Measurements from ENCODE around the gene DYRK3. TPM values are rescaled to one million over a fixed set of nuclear protein-coding genes. Genes with fewer than 3 reads are reported as not detected.

Gene DYRK3
- total and polyA plus RNA-seq, 8 donors = 1.2 to 21.9 (median 2.9) TPM; not detected in 1

- DNase-seq = no peak
- WGBS, 5 donors = 91 to 97% (median 93%) methylated on average over 3 of the region's 3 CpGs
- Histone ChIP-seq H3K4me1 (peaks cover 11 to 26% (median 13%) of the 10 kb centered on the region in 4 donors), H3K27me3 (no peaks in the 10 kb centered on the region), H3K27ac (no peak overlapping the region), H3K36me3 (no peaks in the 10 kb centered on the region), H3K4me3 (no peak overlapping the region), H3K9me3 (no peaks in the 10 kb centered on the region)
- TF ChIP-seq POLR2A (IDR thresholded peaks at IDR 0.05) (no peak), EP300 (IDR thresholded peaks at IDR 0.05) (no peak), POLR2AphosphoS5 (IDR thresholded peaks at IDR 0.05) (no peak)
- TF ChIP-seq, protein P1, sequence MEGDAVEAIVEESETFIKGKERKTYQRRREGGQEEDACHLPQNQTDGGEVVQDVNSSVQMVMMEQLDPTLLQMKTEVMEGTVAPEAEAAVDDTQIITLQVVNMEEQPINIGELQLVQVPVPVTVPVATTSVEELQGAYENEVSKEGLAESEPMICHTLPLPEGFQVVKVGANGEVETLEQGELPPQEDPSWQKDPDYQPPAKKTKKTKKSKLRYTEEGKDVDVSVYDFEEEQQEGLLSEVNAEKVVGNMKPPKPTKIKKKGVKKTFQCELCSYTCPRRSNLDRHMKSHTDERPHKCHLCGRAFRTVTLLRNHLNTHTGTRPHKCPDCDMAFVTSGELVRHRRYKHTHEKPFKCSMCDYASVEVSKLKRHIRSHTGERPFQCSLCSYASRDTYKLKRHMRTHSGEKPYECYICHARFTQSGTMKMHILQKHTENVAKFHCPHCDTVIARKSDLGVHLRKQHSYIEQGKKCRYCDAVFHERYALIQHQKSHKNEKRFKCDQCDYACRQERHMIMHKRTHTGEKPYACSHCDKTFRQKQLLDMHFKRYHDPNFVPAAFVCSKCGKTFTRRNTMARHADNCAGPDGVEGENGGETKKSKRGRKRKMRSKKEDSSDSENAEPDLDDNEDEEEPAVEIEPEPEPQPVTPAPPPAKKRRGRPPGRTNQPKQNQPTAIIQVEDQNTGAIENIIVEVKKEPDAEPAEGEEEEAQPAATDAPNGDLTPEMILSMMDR (IDR thresholded peaks at IDR 0.05) = no peak
- intact Hi-C loops (cut with DNase I; ENCODE audit: low total_unique reads) = loop anchor here (5.0 to 10.0 kb wide), 2 partner anchors 34 to 171 kb away; no protein-coding TSS in a partner anchor
Observed at GRCh38 chr1:206666031-206666561, 30.8 kb downstream of the DYRK3 start.

DNA sequence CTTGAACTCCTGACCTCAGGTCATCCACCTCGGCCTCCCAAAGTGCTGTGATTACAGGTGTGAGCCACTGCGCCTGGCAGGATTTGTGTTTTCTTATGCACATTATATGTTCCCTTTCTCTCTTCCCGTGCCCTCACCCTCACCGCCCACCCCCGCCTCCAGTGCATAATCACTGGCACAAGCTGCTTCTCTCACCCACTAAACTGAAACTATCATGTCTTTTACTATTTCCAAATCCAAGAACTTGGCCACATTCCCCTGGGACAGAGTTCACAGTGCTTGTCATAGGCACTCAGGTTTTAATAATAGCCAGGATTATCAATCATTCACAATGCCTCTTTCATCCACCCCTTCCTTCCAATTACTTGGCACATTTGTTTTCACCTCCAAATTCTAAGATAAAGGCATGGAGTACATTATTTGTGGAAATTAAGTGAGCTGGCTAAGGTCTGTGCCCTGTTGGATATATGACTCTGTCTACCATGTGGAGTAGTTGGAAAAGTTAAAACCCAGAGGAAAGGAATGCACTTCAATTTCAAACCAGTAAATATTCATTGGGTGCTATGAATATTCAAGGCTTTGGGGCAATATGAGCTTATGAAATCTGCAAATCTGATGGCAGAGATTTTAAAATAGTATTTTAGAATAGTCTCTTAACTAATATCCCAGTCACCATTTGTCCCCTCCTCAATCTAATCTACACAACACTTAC, 31.8 kb downstream of the DYRK3 start:
- Histone ChIP-seq H3K36me3 (no peaks in the 10 kb centered on the region), H3K4me3 (no peak overlapping the region), H3K4me1 (peaks cover 13 to 28% (median 15%) of the 10 kb centered on the region in 4 donors), H3K9me3 (no peaks in the 10 kb centered on the region), H3K27ac (no peak overlapping the region), H3K27me3 (no peaks in the 10 kb centered on the region)
- TF ChIP-seq POLR2A (IDR thresholded peaks at IDR 0.05) (no peak), POLR2AphosphoS5 (IDR thresholded peaks at IDR 0.05) (no peak), EP300 (IDR thresholded peaks at IDR 0.05) (no peak)
- TF ChIP-seq, protein P1 (IDR thresholded peaks at IDR 0.05) = no peak
- intact Hi-C loops (cut with DNase I; ENCODE audit: low total_unique reads) = loop anchor here (5.0 to 10.0 kb wide), 2 partner anchors 35 to 172 kb away; no protein-coding TSS in a partner anchor
- 67 to 84% (median 72%) methylated on average over 5 of the region's 5 CpGs for WGBS, 5 donors
- DNase-seq = no peak

GRCh38 chr1:206668351-206668750, 33.0 kb downstream of the DYRK3 start:
- Histone ChIP-seq H3K36me3 (no peaks in the 10 kb centered on the region), H3K27ac (no peak overlapping the region), H3K27me3 (no peaks in the 10 kb centered on the region), H3K9me3 (no peaks in the 10 kb centered on the region), H3K4me3 (no peak overlapping the region), H3K4me1 (peaks cover 19 to 29% (median 25%) of the 10 kb centered on the region in 4 donors)
- DNase-seq = no peak
- TF ChIP-seq, protein P1 (IDR thresholded peaks at IDR 0.05) = no peak
- TF ChIP-seq POLR2A (IDR thresholded peaks at IDR 0.05) = no peak
- TF ChIP-seq POLR2AphosphoS5 (IDR thresholded peaks at IDR 0.05) = no peak
- TF ChIP-seq EP300 (IDR thresholded peaks at IDR 0.05) = no peak
- 56 to 81% (median 63%) methylated on average over 2 of the region's 2 CpGs for WGBS, 5 donors
- intact Hi-C loops (cut with DNase I; ENCODE audit: low total_unique reads) = loop anchor here (5.0 to 10.0 kb wide), 2 partner anchors 36 to 174 kb away; no protein-coding TSS in a partner anchor

DNA sequence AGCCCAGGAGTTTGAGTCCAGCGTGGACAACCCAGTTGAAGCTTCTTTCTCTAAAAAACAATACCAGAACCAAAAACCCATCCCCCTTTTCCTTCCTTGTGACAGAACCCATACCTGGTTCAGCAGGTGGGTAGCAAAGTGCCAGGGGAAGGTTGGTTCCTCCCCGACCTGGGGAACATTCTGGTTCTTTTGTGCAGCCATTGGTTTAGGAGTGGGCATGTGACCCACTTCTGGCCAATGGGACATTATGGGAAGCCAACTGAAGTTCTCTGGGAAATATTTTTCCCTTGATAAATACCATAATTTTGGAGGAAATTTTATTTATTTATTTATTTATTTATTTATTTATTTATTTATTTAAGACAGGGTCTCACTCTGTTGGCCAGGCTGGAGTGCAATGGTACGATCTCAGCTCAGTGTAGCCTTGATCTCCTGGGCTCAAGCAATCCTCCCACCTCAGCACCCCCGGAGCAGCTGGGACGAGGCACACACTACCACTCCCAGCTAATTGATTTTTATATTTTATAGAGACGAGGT, 33.6 kb downstream of the DYRK3 start:
- no peaks in the 10 kb centered on the region for H3K36me3 ChIP-seq
- TF ChIP-seq EP300 (IDR thresholded peaks at IDR 0.05) = no peak
- no peak for TF ChIP-seq POLR2AphosphoS5 (IDR thresholded peaks at IDR 0.05)
- TF ChIP-seq, protein P1 (IDR thresholded peaks at IDR 0.05) = no peak
- TF ChIP-seq POLR2A (IDR thresholded peaks at IDR 0.05) = no peak
- 88 to 97% (median 91%) methylated on average over 6 of the region's 6 CpGs for WGBS, 5 donors
- H3K4me3 ChIP-seq = no peak overlapping the region
- peaks cover 15 to 29% (median 20%) of the 10 kb centered on the region in 4 donors for H3K4me1 ChIP-seq
- no peaks in the 10 kb centered on the region for H3K27me3 ChIP-seq
- no peaks in the 10 kb centered on the region for H3K9me3 ChIP-seq
- intact Hi-C loops (cut with DNase I; ENCODE audit: low total_unique reads) = loop anchor here (5.0 to 10.0 kb wide), 2 partner anchors 37 to 174 kb away; no protein-coding TSS in a partner anchor
- no peak for DNase-seq
- no peak overlapping the region for H3K27ac ChIP-seq

Measured in stomach (tissue), 9 donors.